Activated CD8-positive, alpha-beta memory T cell treated with anti-CD3 and anti-CD28 coated beads for 1 hour (primary cell): ENCODE data around the gene SHC4.
"Not testable (repeated sequence)": the region's sequence is repeated elsewhere in the genome, so short reads cannot be mapped to it uniquely, and the experiment has no call there.

Experiments used
- DNase-seq, 2 donors: peaks; one replicate each; pipeline ENCODE4 v3.0.0-alpha.2; 2020; ENCODE audit warnings: low read depth in 1 of 2; ENCODE audit errors: extremely low read depth in 1 of 2

Gene SHC4

DNA sequence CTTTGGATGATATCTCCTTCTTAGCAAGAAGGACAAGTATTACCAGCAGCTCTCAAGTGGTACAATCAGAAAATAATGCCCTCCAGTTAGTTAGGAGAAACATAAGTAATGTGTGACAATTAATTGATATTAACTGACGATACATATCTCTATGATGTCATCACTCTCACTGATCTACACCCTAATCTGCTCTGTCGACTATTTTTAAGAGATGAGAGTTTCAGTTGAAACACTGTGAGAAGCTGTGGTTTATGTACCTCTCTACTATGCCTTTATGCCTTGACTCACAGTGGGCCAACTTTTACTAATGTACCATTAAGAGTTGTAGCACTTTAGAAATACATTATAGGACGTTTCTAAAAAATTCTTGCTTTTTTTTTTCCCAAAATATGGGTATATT lies 161.5 kb downstream of the SHC4 start:
- no peak for DNase-seq

DNA sequence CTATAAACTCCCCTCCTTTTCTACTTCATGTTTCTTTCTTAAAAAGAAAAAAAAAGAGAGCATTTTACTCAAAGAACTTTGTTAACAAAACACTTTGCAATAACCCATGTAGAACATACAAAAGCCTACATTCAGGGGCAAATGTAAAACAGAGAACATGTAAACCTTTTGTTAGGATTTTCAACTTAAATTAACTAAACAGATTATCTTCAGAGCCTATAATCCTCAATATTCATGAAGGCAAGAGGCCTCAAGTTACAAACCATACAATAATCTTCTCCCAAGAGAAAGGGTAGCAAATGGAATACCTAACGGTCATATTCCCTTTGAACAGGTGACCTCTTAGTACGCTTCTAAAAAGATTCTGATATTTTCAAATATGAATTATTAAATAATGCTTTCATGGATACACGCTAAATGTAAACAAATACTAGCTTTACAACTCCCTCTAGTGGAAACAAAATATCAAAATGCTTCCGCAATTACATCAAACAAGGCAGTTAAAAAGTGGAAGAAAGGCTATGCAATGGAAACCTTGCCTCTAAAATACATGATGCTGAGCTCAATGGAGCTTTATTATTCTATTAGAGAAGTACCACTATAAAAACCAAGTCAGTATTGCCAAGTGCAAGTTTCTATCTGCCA lies 162.8 kb downstream of the SHC4 start:
- DNase-seq = no peak

DNA sequence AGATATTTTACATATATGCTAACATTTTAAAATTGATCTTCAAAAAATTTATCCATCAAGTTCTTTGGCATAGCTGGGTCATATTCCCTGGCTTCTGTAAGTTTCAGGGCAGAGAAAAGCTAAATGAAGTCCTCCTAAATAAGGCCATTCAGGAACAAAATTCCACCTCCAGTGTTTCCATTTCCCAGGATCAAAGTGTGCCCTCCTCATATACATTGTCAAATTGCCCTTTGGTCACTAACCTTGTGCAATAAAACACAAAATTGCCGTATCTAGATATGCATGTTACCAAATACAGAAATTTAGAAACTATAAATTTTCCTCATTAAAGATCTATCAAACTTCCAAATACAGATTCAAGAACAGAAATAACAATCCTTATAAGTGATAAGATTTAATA lies 163.5 kb downstream of the SHC4 start:
- no peak for DNase-seq

DNA sequence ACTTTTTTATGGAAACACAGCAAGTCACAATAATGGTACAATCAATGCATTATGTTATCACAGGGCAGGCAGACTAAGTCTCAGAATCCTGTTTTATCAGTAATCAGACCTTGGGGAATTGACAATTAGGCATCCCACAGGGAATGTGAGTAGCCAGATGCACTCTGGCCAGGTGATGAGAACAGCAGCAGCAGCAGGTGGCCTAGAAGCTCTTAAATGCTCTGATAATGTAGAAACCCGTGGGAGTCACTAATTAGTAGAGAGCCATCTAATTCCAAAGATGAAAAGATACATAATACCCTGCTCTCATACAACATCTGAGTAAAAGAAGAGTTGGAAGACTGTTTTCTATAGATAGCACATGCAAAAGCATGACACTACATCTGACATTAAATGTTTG lies 165.4 kb downstream of the SHC4 start:
- DNase-seq = no peak

DNA sequence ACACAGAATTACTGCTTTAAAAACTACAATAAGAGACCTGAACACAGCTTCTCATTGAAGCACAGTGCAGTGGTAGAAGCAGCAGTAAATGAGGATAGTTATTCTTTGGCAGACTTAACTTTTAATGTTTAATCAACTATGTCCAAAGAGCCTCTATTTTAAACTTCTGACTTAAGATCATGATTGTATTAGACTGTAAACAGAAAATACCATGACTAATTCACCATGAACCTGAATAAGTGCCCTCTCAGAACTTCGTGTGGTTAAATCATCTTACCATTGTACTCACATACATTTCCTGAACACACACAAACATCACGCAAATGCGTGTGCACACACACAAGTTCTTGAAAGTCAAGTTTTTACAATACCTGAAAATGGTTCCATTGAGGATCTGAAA lies 166.8 kb downstream of the SHC4 start:
- DNase-seq = no peak

DNA sequence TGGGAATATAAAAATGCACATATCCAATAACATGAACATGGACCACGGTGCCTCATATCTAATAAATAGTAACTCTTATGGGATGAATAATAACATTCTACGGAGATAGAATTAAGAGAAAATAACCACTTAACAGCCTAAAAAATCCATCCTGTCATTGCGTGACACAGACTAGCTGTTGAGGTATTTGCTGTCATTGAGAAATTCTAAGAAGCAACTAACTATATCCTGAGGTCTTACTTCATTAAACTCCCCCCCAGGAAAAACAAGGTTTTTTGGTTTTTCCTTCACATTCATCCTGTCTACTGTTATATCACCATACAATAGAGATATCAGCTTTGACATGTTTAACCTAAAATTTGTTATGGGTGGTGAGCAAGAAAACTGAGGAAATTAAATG lies 167.2 kb downstream of the SHC4 start:
- no peak for DNase-seq

DNA sequence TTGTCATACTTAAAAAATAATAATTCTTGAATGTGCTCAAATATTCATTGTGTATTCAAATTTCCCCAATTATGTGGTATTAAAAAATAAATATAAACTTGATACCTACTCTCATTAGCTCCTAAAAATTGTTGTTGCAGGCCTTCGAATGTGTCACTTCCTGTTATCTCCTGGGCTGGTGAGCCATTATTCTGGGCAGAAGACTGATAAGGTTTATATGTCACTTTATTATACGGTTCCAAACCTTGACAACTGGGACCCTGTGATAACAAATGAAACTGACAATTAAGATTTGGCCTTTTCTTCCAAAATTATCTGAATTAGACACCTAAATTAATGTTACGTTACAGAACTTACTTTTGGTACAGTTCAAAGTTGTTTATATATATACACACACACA lies 167.8 kb downstream of the SHC4 start:
- no peak for DNase-seq

DNA sequence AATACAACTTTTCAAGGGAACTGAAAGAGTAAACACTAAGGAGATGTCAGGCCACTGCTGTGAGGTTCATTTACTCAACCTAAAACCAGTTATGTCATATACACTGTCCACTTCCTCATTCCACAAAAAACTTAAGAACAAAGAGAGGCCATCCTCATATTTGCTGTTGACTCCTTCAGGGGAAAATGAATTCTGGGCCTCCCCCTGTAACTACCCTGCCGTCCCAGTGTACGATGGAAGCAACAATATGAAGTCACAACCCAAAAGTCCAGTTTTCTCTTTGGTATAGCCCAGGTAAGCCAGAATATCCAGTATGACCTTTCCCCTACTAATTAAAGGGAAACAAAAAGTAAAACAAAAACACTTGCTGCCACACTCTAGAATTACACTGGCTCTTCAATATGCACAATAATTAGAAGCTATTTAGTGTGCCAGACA lies 169.0 kb downstream of the SHC4 start:
- DNase-seq = no peak

DNA sequence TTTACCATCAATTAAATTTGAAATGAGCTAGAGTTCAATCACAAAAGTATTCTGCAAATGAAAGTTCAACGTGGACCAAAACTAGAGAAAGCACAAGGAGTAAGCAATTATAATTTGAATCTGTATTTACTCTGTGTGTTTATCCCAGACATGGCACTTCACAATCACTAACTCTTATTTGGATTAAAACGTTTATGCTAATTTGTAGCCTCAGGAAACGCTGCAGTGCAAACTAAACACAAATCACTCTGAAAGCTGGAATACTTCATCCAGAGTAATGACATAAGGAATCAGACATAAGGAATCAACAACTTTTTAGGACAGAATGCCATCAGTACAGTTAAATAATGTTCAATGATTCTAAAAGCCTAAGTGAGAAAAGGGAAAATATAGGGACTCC lies 171.3 kb downstream of the SHC4 start:
- no peak for DNase-seq

DNA sequence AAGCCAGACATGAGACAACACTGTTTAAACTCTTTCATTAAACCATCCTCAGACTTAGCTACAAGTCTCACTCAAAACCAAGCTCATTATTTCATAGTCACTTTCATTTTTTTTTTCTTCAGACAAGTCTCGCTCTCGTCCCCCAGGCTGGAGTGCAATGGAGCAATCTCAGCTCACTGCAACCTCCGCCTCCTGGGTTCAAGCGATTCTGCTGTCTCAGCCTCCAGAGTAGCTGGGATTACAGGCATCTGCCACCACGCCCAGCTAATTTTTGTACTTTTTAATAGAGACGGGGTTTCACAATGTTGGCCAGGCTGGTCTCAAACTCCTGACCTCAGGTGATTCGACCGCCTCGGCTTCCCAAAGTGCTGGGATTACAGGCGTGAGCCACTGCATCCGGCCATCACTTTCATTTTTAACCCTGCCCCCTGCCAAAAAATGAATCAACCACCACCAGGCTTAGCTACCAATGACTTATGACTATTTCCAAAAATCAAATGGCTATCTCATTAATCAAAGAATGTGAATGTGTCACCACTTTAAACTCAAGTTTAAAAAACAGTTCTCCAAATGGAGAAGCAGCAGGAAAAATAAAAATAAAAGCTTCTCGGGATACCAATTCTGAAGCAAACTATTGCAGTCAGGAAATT lies 173.1 kb downstream of the SHC4 start:
- DNase-seq = not testable (repeated sequence)

DNA sequence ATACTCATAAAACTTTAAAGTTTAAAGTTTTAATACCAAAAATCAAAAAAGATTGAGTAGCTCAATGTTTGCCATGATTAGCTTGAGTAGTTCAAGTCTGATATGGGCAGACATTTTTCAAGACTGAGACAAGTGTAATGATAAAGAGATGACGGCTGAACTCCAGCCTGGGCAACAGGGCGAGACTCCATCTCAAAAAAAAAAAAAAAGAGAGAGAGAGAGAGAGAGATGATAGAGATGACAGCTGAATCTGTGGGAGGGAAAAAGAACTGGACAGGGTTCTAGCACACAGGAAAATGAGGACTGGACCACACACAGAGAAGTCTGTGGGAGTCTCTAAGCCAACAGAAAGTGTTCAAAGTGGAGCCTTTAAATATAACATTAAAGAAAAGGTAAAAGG lies 178.0 kb downstream of the SHC4 start:
- no peak for DNase-seq

DNA sequence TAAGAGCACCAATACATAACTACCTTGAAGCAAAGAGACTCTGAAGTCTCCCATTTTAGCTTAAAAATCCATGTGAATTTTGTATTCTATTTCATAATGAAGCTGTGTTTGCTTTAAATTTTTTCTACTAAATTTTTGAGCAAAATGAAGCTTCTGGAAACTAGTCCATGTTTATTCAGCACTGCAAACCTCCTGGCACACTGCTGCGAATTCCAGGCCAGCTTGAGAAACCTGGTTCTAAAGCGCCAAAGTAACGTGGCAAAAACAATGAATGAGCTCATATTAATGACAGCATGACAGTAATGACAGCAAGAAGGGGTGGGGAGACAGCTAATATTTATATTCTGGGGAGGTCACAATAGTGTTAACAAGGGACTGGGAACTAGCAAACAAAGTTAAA lies 178.5 kb downstream of the SHC4 start:
- DNase-seq = no peak

DNA sequence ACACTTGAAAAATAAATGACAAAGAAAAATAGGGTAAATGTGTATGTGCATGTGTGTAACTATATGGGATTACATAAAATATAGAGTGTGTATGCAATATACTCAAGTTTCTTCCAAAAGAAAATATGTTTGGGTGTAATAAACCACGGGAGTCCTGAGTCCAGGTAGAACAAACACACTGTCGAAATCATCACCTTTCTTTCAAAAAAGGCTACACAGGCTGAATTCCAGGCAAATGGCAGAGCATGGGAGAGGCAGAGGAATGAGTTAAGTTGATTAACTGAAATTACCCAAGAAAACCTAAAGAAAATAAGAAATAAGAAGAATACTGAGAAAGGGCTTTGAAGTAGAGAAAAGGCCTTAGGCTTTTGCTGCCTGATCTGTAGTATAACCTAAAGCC lies 179.0 kb downstream of the SHC4 start:
- no peak for DNase-seq

DNA sequence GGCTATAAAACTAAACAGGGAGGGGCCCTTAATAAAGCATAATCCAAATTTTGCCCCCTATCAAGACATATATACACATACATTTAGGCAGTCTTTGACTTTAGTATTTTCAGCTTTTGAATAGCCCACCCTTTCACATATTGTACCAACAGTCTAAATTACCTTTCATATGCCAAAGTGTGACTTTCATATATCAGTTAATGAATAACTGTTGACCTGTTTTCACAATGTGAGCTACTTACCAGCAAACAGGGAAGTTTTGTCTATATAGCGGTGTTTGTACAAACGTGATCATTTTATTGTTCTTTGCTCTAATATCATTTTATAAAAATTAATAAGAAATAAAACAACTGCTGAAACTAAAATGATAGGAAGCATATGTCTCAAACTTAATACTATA lies 180.8 kb downstream of the SHC4 start:
- no peak for DNase-seq

DNA sequence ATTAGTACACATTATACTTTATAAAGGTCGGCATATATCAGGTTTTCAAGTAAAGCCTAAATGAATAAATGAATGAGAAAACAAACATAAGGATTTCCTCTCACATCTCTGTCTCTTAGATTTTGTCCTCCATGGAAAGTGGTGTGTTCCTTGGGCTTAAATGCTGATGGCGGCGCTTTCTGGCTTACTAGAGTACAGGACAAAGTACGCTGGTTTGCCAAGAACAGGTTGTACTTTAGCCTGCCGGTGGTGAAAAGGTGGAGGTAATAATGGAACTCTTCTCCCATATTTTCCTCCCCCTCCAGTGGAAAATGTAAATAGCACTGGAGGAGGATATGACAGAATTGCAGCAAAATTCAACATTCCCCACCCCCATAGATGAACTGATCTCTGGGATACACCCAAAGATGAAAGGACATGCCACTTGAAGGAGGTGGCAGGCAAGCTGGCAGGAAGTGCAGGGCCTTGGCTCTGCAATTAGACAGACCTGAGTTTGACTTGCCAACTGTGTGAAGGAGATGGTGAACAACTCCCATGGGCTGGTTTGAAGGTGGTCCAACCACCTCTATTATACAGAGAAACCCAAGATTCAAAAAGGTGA lies 182.1 kb downstream of the SHC4 start:
- DNase-seq = no peak

DNA sequence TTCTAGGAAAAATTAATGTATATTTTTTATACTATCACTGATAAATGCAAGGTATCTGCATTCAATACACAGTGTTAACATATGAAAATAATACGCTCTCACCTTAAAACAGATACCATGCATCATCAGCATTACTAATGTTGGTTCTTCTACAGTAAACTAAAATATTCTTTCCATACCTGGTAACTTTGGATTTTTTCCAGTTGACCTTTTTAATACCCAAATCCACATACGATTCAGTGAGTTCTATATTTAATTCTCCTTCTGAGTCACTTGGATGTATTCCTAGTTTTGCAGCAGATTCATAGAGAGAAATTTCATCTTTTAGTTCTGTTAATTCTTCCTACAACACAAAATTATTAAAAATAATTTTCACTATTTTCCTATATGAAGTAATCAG lies 182.7 kb downstream of the SHC4 start:
- no peak for DNase-seq

DNA sequence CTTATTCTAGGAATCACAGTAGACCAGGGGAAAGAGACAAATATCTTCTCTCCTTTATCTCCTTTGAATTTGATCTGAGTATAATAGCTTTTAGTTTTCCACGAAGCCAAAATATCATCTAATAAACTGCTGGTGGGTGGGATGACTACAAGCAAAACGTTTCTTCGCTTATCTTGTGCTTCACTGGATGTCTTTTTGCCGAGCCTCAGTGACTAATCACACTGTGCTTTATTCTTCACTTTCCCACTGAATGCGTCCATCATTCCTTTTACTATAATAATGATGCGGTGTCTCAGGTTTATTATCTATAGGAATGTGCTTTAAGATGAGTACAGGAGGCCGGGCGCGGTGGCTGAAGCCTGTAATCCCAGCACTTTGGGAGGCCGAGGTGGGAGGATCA lies 185.4 kb downstream of the SHC4 start:
- DNase-seq = no peak

DNA sequence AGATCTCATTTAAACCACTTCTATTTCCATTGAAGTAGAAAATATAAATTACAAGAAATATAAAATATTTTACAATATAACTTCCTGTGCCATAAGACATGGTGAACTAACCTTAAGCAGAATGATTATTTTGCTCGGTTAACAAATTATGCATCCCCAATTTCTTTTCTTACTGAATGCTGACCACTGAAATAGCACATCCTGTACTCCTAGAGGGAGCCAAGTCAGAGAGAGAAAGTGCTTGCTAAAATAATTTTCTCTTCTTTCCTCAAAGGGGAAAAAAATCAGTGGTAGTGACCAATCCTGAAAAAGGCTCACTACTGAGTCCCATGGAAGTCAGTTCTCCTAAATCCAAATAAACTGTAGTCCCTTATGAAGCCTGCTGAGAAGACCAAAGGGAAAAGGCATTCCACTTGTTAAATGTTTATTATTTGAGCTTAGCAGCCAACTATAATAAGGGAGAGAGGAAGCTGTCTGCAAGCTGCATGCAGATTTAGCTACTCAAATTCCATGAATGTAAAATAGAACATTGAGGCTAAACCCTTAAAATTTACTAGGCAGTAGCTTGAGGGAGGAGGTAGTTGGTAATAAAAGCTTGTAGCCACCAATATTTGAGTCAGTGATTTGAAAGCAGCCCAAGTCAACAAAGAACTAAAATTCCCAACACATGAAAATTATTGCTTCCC lies 185.9 kb downstream of the SHC4 start:
- no peak for DNase-seq

DNA sequence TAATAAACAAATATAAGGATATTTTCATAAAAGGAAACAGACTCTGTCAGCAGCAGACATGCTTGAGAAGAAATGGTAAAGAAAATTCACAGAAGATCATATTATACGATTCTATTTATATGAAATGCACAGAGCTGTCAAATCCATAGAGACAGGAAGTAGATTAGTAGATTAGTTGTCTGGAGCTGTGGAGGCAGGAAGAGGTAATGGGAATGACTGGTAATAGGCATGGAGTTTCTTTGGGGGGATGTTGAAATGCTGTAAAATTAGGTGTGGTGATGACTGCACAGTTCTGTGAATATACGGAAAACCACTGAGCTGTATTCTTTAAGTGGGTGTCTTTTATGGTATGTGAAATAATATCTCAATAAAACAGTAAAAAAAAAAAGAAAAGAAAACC lies 188.2 kb downstream of the SHC4 start:
- DNase-seq = no peak

DNA sequence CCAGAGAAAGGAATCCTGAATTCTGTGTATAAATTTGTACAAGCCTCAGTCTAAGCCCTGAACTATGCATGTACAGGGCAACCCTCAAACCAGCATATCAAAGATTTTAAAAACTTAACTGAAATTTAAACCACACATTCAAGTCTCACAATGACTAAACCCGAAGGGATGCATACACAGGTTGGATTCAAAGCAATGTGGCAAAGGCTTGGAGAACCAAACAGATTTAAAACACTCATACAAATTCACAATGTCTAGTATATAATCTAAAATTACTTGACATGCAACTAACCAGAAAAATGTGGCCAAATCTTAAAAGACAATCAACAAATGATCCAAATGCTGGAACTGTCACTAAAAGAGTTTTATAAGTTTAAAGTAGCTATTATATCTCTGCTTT lies 189.2 kb downstream of the SHC4 start:
- DNase-seq = no peak
